IPS DF 4.7 (cell line): ENCODE data around the gene MSRB3.

Experiments used
- DNase-seq: peaks from one replicate; pipeline ENCODE4 v3.0.0-alpha.2; 2013; ENCODE audit warnings: low spot score; ENCODE audit errors: extremely low read depth

Gene MSRB3

GRCh38 chr12:65325183-65325582, 46.7 kb downstream of the MSRB3 start:
- DNase-seq = no peak

- DNase-seq = no peak
These were observed 48.1 kb downstream of the MSRB3 start for GRCh38 chr12:65326616-65327015.

- DNase-seq = no peak
These were observed 49.0 kb downstream of the MSRB3 start for GRCh38 chr12:65327207-65328076.

- DNase-seq = no peak
These were observed 51.2 kb downstream of the MSRB3 start for GRCh38 chr12:65329721-65330120.

- DNase-seq = no peak
These were observed 51.8 kb downstream of the MSRB3 start for GRCh38 chr12:65330331-65330730.

- no peak for DNase-seq
These were observed 53.0 kb downstream of the MSRB3 start for GRCh38 chr12:65331456-65331855.

GRCh38 chr12:65333649-65334048, 55.2 kb downstream of the MSRB3 start:
- no peak for DNase-seq

- DNase-seq = no peak
These were observed 56.0 kb downstream of the MSRB3 start for GRCh38 chr12:65334521-65334920.

- no peak for DNase-seq
These were observed 56.7 kb downstream of the MSRB3 start for GRCh38 chr12:65335021-65335714.

GRCh38 chr12:65335981-65336380, 57.5 kb downstream of the MSRB3 start:
- DNase-seq = no peak

GRCh38 chr12:65339161-65339560, 60.7 kb downstream of the MSRB3 start:
- no peak for DNase-seq

GRCh38 chr12:65343230-65343629, 64.7 kb downstream of the MSRB3 start:
- DNase-seq = no peak

GRCh38 chr12:65343801-65344200, 65.3 kb downstream of the MSRB3 start:
- no peak for DNase-seq

GRCh38 chr12:65355461-65355860, 77.0 kb downstream of the MSRB3 start:
- DNase-seq = no peak

GRCh38 chr12:65362234-65363031, 84.0 kb downstream of the MSRB3 start:
- no peak for DNase-seq

GRCh38 chr12:65364046-65364445, 85.6 kb downstream of the MSRB3 start:
- no peak for DNase-seq

GRCh38 chr12:65367396-65367795, 88.9 kb downstream of the MSRB3 start:
- no peak for DNase-seq

GRCh38 chr12:65368055-65368454, 89.6 kb downstream of the MSRB3 start:
- DNase-seq = no peak

GRCh38 chr12:65372574-65372973, 94.1 kb downstream of the MSRB3 start:
- DNase-seq = no peak

- DNase-seq = no peak
These were observed 105.8 kb downstream of the MSRB3 start for GRCh38 chr12:65384240-65384639.

GRCh38 chr12:65387396-65387795, 108.9 kb downstream of the MSRB3 start:
- DNase-seq = no peak

GRCh38 chr12:65389436-65389835, 111.0 kb downstream of the MSRB3 start:
- DNase-seq = no peak
